Breast epithelium (tissue), 4 donors: Measurements from ENCODE around the gene TRMU. TPM values are rescaled to one million over a fixed set of nuclear protein-coding genes. Genes with fewer than 3 reads are reported as not detected.
A peak's percentile ranks its signal among the peaks of the same experiment; 100 is the strongest.

Source experiments
- DNase-seq, 2 donors: peaks; one replicate each; pipeline ENCODE4 v3.0.0-alpha.2; 2019; ENCODE audit warnings: low spot score in 2 of 2
- H3K27ac ChIP-seq, 2 donors: fragments of 200-600 bp; sonication (generic) in 1 of 2; one replicate each; pipeline ENCODE4 v1.5.1; 2016 to 2019; ENCODE audit warnings: mild to moderate bottlenecking in 1 of 2
- H3K27me3 ChIP-seq, 2 donors: fragments of 200-600 bp; sonication (generic) in 1 of 2; one replicate each; pipeline versions ENCODE4 v1.5.1 to v1.6.0; 2017 to 2019; ENCODE audit warnings: control low read depth in 1 of 2, mild to moderate bottlenecking in 1 of 2
- H3K36me3 ChIP-seq: fragments of 200-600 bp; one replicate; pipeline ENCODE4 v1.5.1; 2019
- H3K4me1 ChIP-seq, 2 donors: fragments of 200-600 bp; sonication (generic); one replicate each; pipeline ENCODE4 v1.5.1; 2016 to 2019; ENCODE audit warnings: control low read depth in 1 of 2
- H3K4me3 ChIP-seq, 3 donors: fragments of 200-600 bp; sonication (generic); 1 replicate in 2 of 3; 2 replicates in 1 of 3; pipeline ENCODE4 v1.5.1; 2016 to 2019; ENCODE audit warnings: mild to moderate bottlenecking in 3 of 3, moderate library complexity in 2 of 3
- H3K9me3 ChIP-seq, 2 donors: fragments of 200-600 bp; sonication (generic) in 1 of 2; one replicate each; pipeline ENCODE4 v1.5.1; 2016 to 2019; ENCODE audit warnings: control low read depth in 1 of 2
- CTCF ChIP-seq, 3 donors: fragments of 450-650 bp; IDR thresholded peaks; one replicate each; pipeline ENCODE4 v1.5.1; 2016 to 2017; ENCODE audit warnings: antibody characterized with exemption in 3 of 3, mild to moderate bottlenecking in 3 of 3, moderate library complexity in 3 of 3
- POLR2A ChIP-seq: fragments of 450-650 bp; IDR thresholded peaks from one replicate; pipeline ENCODE4 v1.6.1; 2016; ENCODE audit warnings: antibody characterized with exemption, mild to moderate bottlenecking, moderate library complexity
- POLR2AphosphoS5 ChIP-seq, 3 donors: sonication (generic); formaldehyde crosslinking; IDR thresholded peaks; one replicate each; pipeline ENCODE4 v1.6.1; 2017; ENCODE audit warnings: antibody characterized with exemption in 3 of 3
- intact Hi-C: fragments of 100-400 bp; cut with DNase I; formaldehyde crosslinking; loops from one replicate; pipeline ENCODE4 v1.15.1; 2023; ENCODE audit warnings: low total_unique reads
- total RNA-seq, 3 donors: library from RNA; depleted of rRNA; stranded (reverse); fragments of >200 nt; gene quantifications; one replicate each; pipeline ENCODE4 v1.1.0, GENCODE V29; 2016

The TRMU gene
- total RNA-seq, 3 donors from 2014 or later, result 25.4 to 40.6 (median 37.6) TPM

GRCh38 chr22:46296257-46297150 is 39.0 kb upstream of the TRMU start, which contains the start of gene GTSE1:
TSS of gene GTSE1 (plus strand) at chr22:46296870. CDS start at chr22:46297401, 531 bp downstream.
- Histone ChIP-seq H3K27me3 (no peaks in the 10 kb centered on the region), H3K4me1 (peaks cover 0 to 3% of the 10 kb centered on the region in 2 donors), H3K4me3 (peak within 1 kb of the TSS; percentile 50 to 76 (median 67)), H3K27ac (peak within 1 kb of the TSS; percentile 95), H3K36me3 (peaks cover 11% of the 10 kb centered on the region), H3K9me3 (peaks cover 2 to 9% of the 10 kb centered on the region in 2 donors)
- DNase-seq, result peak; percentile 96 to 97
- intact Hi-C loops, result loop anchor here (10.0 kb wide), 2 partner anchors 162 to 302 kb away; no protein-coding TSS in a partner anchor
- TF ChIP-seq POLR2A (peak; percentile 34), POLR2AphosphoS5 (IDR thresholded peaks at IDR 0.05) (peak; percentile 71 to 84 (median 80)), CTCF (IDR thresholded peaks at IDR 0.05) (no peak)

GRCh38 chr22:46297151-46297812 is 38.2 kb upstream of the TRMU start:
- peak overlapping the region; percentile 50 to 76 (median 67) for H3K4me3 ChIP-seq
- DNase-seq, result no peak
- peak overlapping the region; percentile 2 to 95 for H3K27ac ChIP-seq
- no peaks in the 10 kb centered on the region for H3K27me3 ChIP-seq
- intact Hi-C loops, result loop anchor here (10.0 kb wide), 2 partner anchors 162 to 302 kb away; no protein-coding TSS in a partner anchor
- peaks cover 6% of the 10 kb centered on the region for H3K36me3 ChIP-seq
- H3K4me1 ChIP-seq, result peaks cover 0 to 3% of the 10 kb centered on the region in 2 donors
- peaks cover 0 to 1% of the 10 kb centered on the region in 2 donors for H3K9me3 ChIP-seq
- TF ChIP-seq POLR2AphosphoS5 (IDR thresholded peaks at IDR 0.05) (no peak), POLR2A (no peak), CTCF (IDR thresholded peaks at IDR 0.05) (no peak)

GRCh38 chr22:46299101-46299500 is 36.4 kb upstream of the TRMU start:
- intact Hi-C loops, result loop anchor here (10.0 kb wide), 2 partner anchors 164 to 304 kb away; no protein-coding TSS in a partner anchor

GRCh38 chr22:46300491-46300890 is 35.0 kb upstream of the TRMU start:
- no peaks in the 10 kb centered on the region for H3K27me3 ChIP-seq
- no peak for DNase-seq
- no peak for TF ChIP-seq POLR2A
- TF ChIP-seq CTCF (IDR thresholded peaks at IDR 0.05), result no peak
- TF ChIP-seq POLR2AphosphoS5 (IDR thresholded peaks at IDR 0.05), result no peak
- H3K9me3 ChIP-seq, result no peaks in the 10 kb centered on the region
- H3K36me3 ChIP-seq, result no peaks in the 10 kb centered on the region
- H3K4me1 ChIP-seq, result peaks cover 0 to 3% of the 10 kb centered on the region in 2 donors
- no peak overlapping the region for H3K27ac ChIP-seq
- intact Hi-C loops, result no loop called here
- no peak overlapping the region for H3K4me3 ChIP-seq

More at GRCh38 chr22:46299101-46299500, 36.4 kb upstream of the TRMU start:
- Histone ChIP-seq H3K9me3 (no peaks in the 10 kb centered on the region), H3K27ac (no peak overlapping the region), H3K4me3 (no peak overlapping the region), H3K4me1 (peaks cover 0 to 3% of the 10 kb centered on the region in 2 donors), H3K36me3 (no peaks in the 10 kb centered on the region), H3K27me3 (no peaks in the 10 kb centered on the region)
- TF ChIP-seq POLR2AphosphoS5 (IDR thresholded peaks at IDR 0.05) (no peak), POLR2A (no peak), CTCF (IDR thresholded peaks at IDR 0.05) (no peak)
- no peak for DNase-seq
